ENCODE results near the gene PLA2G4F.

Gene PLA2G4F

GRCh38 chr15:42193383-42193782 is 36.9 kb upstream of the PLA2G4F start:
- no peak overlapping the region for H3K4me2 ChIP-seq (ENCODE audit: low read length, poor library complexity, severe bottlenecking)
- H3K23ac ChIP-seq (ENCODE audit: low read length in 2 of 2) = no peak overlapping the region
- H3K14ac ChIP-seq (ENCODE audit: low read length in 2 of 2) = no peak overlapping the region
- H3K9ac ChIP-seq (ENCODE audit: low read length) = no peak overlapping the region
- H3K27ac ChIP-seq (ENCODE audit: low read length, poor library complexity, severe bottlenecking) = no peak overlapping the region
- H4K8ac ChIP-seq (ENCODE audit: low read length) = no peak overlapping the region
- H2BK12ac ChIP-seq (ENCODE audit: low read length in 2 of 2) = no peak overlapping the region
- 95% methylated on average over 3 of the region's 3 CpGs for WGBS
- H3K36me3 ChIP-seq (ENCODE audit: control insufficient read depth in 1 of 2, insufficient read depth in 2 of 2, low read depth in 1 of 2, low read length in 2 of 2) = peaks cover 12 to 61% of the 10 kb centered on the region in 2 experiments
- H3K79me1 ChIP-seq (replicated peaks; ENCODE audit: low read length, poor library complexity, severe bottlenecking) = peaks cover 18% of the 10 kb centered on the region
- no peak overlapping the region for H3K4ac ChIP-seq (ENCODE audit: low read depth in 1 of 2, low read length in 2 of 2)
- no peaks in the 10 kb centered on the region for H3K27me3 ChIP-seq (ENCODE audit: control insufficient read depth in 1 of 2, insufficient read depth in 1 of 2, low read length in 2 of 2)
- no peaks in the 10 kb centered on the region for H3K9me3 ChIP-seq (ENCODE audit: control insufficient read depth, low read length)
- peaks cover 2% of the 10 kb centered on the region for H3K4me1 ChIP-seq (ENCODE audit: control insufficient read depth, insufficient read depth, low read depth, low read length)
- no peak overlapping the region for H2AK5ac ChIP-seq (ENCODE audit: low read length, severe bottlenecking)
- H2AFZ ChIP-seq (ENCODE audit: low read depth, low read length) = no peak overlapping the region
- H2BK120ac ChIP-seq (ENCODE audit: low read depth, low read length) = no peak overlapping the region
- no peak overlapping the region for H2BK15ac ChIP-seq (ENCODE audit: low read depth, poor library complexity, severe bottlenecking)
- H4K91ac ChIP-seq (ENCODE audit: low read length) = no peak overlapping the region
- no peak overlapping the region for H3K18ac ChIP-seq (ENCODE audit: low read depth in 1 of 2, low read length in 2 of 2)
- DNase-seq = no peak
- H3K4me3 ChIP-seq (ENCODE audit: insufficient read depth in 1 of 2, low read depth in 1 of 2, low read length in 2 of 2) = no peak overlapping the region
- H2BK5ac ChIP-seq (ENCODE audit: low read depth, low read length, poor library complexity, severe bottlenecking) = no peak overlapping the region

GRCh38 chr15:42191610-42192346 is 35.3 kb upstream of the PLA2G4F start:
- H2BK12ac ChIP-seq (ENCODE audit: low read length in 2 of 2) = no peak overlapping the region
- H3K36me3 ChIP-seq (ENCODE audit: control insufficient read depth in 1 of 2, insufficient read depth in 2 of 2, low read depth in 1 of 2, low read length in 2 of 2) = peaks cover 17 to 65% of the 10 kb centered on the region in 2 experiments
- H2BK120ac ChIP-seq (ENCODE audit: low read depth, low read length) = no peak overlapping the region
- H4K91ac ChIP-seq (ENCODE audit: low read length) = no peak overlapping the region
- no peak overlapping the region for H3K27ac ChIP-seq (ENCODE audit: low read length, poor library complexity, severe bottlenecking)
- H3K79me1 ChIP-seq (replicated peaks; ENCODE audit: low read length, poor library complexity, severe bottlenecking) = peaks cover 16% of the 10 kb centered on the region
- H3K14ac ChIP-seq (ENCODE audit: low read length in 2 of 2) = no peak overlapping the region
- no peak overlapping the region for H2BK5ac ChIP-seq (ENCODE audit: low read depth, low read length, poor library complexity, severe bottlenecking)
- no peak overlapping the region for H3K18ac ChIP-seq (ENCODE audit: low read depth in 1 of 2, low read length in 2 of 2)
- no peak overlapping the region for H2AK5ac ChIP-seq (ENCODE audit: low read length, severe bottlenecking)
- H3K9ac ChIP-seq (ENCODE audit: low read length) = no peak overlapping the region
- H3K4ac ChIP-seq (ENCODE audit: low read depth in 1 of 2, low read length in 2 of 2) = no peak overlapping the region
- no peak overlapping the region for H3K4me3 ChIP-seq (ENCODE audit: insufficient read depth in 1 of 2, low read depth in 1 of 2, low read length in 2 of 2)
- no peaks in the 10 kb centered on the region for H3K27me3 ChIP-seq (ENCODE audit: control insufficient read depth in 1 of 2, insufficient read depth in 1 of 2, low read length in 2 of 2)
- H3K23ac ChIP-seq (ENCODE audit: low read length in 2 of 2) = no peak overlapping the region
- WGBS = 97% methylated on average over 7 of the region's 8 CpGs
- H3K9me3 ChIP-seq (ENCODE audit: control insufficient read depth, low read length) = no peaks in the 10 kb centered on the region
- H2BK15ac ChIP-seq (ENCODE audit: low read depth, poor library complexity, severe bottlenecking) = no peak overlapping the region
- H3K4me2 ChIP-seq (ENCODE audit: low read length, poor library complexity, severe bottlenecking) = no peak overlapping the region
- no peak overlapping the region for H2AFZ ChIP-seq (ENCODE audit: low read depth, low read length)
- H4K8ac ChIP-seq (ENCODE audit: low read length) = no peak overlapping the region
- no peak for DNase-seq
- H3K4me1 ChIP-seq (ENCODE audit: control insufficient read depth, insufficient read depth, low read depth, low read length) = peaks cover 2% of the 10 kb centered on the region

GRCh38 chr15:42190370-42190769 is 33.9 kb upstream of the PLA2G4F start:
- Histone ChIP-seq H3K36me3 (ENCODE audit: control insufficient read depth in 1 of 2, insufficient read depth in 2 of 2, low read depth in 1 of 2, low read length in 2 of 2) (peaks cover 23 to 79% of the 10 kb centered on the region in 2 experiments), H3K4ac (ENCODE audit: low read depth in 1 of 2, low read length in 2 of 2) (no peak overlapping the region), H4K8ac (ENCODE audit: low read length) (no peak overlapping the region), H3K27me3 (ENCODE audit: control insufficient read depth in 1 of 2, insufficient read depth in 1 of 2, low read length in 2 of 2) (no peaks in the 10 kb centered on the region), H2BK5ac (ENCODE audit: low read depth, low read length, poor library complexity, severe bottlenecking) (no peak overlapping the region), H2AFZ (ENCODE audit: low read depth, low read length) (no peak overlapping the region), H3K18ac (ENCODE audit: low read depth in 1 of 2, low read length in 2 of 2) (no peak overlapping the region), H3K79me1 (replicated peaks; ENCODE audit: low read length, poor library complexity, severe bottlenecking) (peaks cover 16% of the 10 kb centered on the region), H2BK12ac (ENCODE audit: low read length in 2 of 2) (no peak overlapping the region), H2BK15ac (ENCODE audit: low read depth, poor library complexity, severe bottlenecking) (no peak overlapping the region), H3K9ac (ENCODE audit: low read length) (no peak overlapping the region), H3K14ac (ENCODE audit: low read length in 2 of 2) (no peak overlapping the region), H3K27ac (ENCODE audit: low read length, poor library complexity, severe bottlenecking) (no peak overlapping the region), H3K4me3 (ENCODE audit: insufficient read depth in 1 of 2, low read depth in 1 of 2, low read length in 2 of 2) (no peak overlapping the region), H4K91ac (ENCODE audit: low read length) (no peak overlapping the region), H3K4me1 (ENCODE audit: control insufficient read depth, insufficient read depth, low read depth, low read length) (peaks cover 2% of the 10 kb centered on the region), H3K23ac (ENCODE audit: low read length in 2 of 2) (no peak overlapping the region), H3K4me2 (ENCODE audit: low read length, poor library complexity, severe bottlenecking) (no peak overlapping the region), H3K9me3 (ENCODE audit: control insufficient read depth, low read length) (no peaks in the 10 kb centered on the region), H2AK5ac (ENCODE audit: low read length, severe bottlenecking) (no peak overlapping the region), H2BK120ac (ENCODE audit: low read depth, low read length) (no peak overlapping the region)
- 94% methylated on average over 2 of the region's 2 CpGs for WGBS
- DNase-seq = no peak

- Histone ChIP-seq H2AFZ (ENCODE audit: low read depth, low read length) (no peak overlapping the region), H2BK15ac (ENCODE audit: low read depth, poor library complexity, severe bottlenecking) (no peak overlapping the region), H3K27ac (ENCODE audit: low read length, poor library complexity, severe bottlenecking) (no peak overlapping the region), H3K14ac (ENCODE audit: low read length in 2 of 2) (no peak overlapping the region), H4K8ac (ENCODE audit: low read length) (no peak overlapping the region), H2BK5ac (ENCODE audit: low read depth, low read length, poor library complexity, severe bottlenecking) (no peak overlapping the region), H3K9me3 (ENCODE audit: control insufficient read depth, low read length) (no peaks in the 10 kb centered on the region), H3K27me3 (ENCODE audit: control insufficient read depth in 1 of 2, insufficient read depth in 1 of 2, low read length in 2 of 2) (no peaks in the 10 kb centered on the region), H3K9ac (ENCODE audit: low read length) (no peak overlapping the region), H3K4me1 (ENCODE audit: control insufficient read depth, insufficient read depth, low read depth, low read length) (no peaks in the 10 kb centered on the region), H4K91ac (ENCODE audit: low read length) (no peak overlapping the region), H3K79me1 (replicated peaks; ENCODE audit: low read length, poor library complexity, severe bottlenecking) (peaks cover 6% of the 10 kb centered on the region), H2BK12ac (ENCODE audit: low read length in 2 of 2) (no peak overlapping the region), H3K18ac (ENCODE audit: low read depth in 1 of 2, low read length in 2 of 2) (no peak overlapping the region), H2BK120ac (ENCODE audit: low read depth, low read length) (no peak overlapping the region), H3K4me2 (ENCODE audit: low read length, poor library complexity, severe bottlenecking) (no peak overlapping the region), H3K4ac (ENCODE audit: low read depth in 1 of 2, low read length in 2 of 2) (no peak overlapping the region), H2AK5ac (ENCODE audit: low read length, severe bottlenecking) (no peak overlapping the region), H3K36me3 (ENCODE audit: control insufficient read depth in 1 of 2, insufficient read depth in 2 of 2, low read depth in 1 of 2, low read length in 2 of 2) (peaks cover 37 to 94% of the 10 kb centered on the region in 2 experiments), H3K23ac (ENCODE audit: low read length in 2 of 2) (no peak overlapping the region), H3K4me3 (ENCODE audit: insufficient read depth in 1 of 2, low read depth in 1 of 2, low read length in 2 of 2) (no peak overlapping the region)
- DNase-seq = no peak
- 100% methylated on average over 1 of the region's 1 CpG for WGBS
Observed at GRCh38 chr15:42185801-42186200, 29.4 kb upstream of the PLA2G4F start.
